ENCODE measurements around the gene SIK2. TPM values are rescaled to one million over a fixed set of nuclear protein-coding genes. Genes with fewer than 3 reads are reported as not detected.

SIK2 gene
- total RNA-seq, 4 donors from 2014 or later = 6.1 to 24.3 (median 9.5) TPM

GRCh38 chr11:111605681-111606080 lies 3.4 kb downstream of the SIK2 start:
- no peak for DNase-seq
- 39 to 49% methylated on average over 4 of the region's 4 CpGs for WGBS, 2 donors
- peaks cover 11 to 48% (median 15%) of the 10 kb centered on the region in 3 donors for H3K4me1 ChIP-seq

GRCh38 chr11:111606986-111607385 lies 4.7 kb downstream of the SIK2 start:
- intact Hi-C loops (cut with DNase I) = no loop called here
- no peaks in the 10 kb centered on the region for H3K27me3 ChIP-seq
- TF ChIP-seq CTCF (IDR thresholded peaks at IDR 0.05) = no peak
- TF ChIP-seq POLR2A (IDR thresholded peaks at IDR 0.05) = no peak
- H3K36me3 ChIP-seq = no peaks in the 10 kb centered on the region
- peaks cover 11 to 45% (median 16%) of the 10 kb centered on the region in 3 donors for H3K4me1 ChIP-seq
- H3K27ac ChIP-seq = no peak overlapping the region
- no peak for DNase-seq
- H3K4me3 ChIP-seq = no peak overlapping the region
- H3K9me3 ChIP-seq = no peaks in the 10 kb centered on the region

More at GRCh38 chr11:111605681-111606080, 3.4 kb downstream of the SIK2 start:
- TF ChIP-seq CTCF (IDR thresholded peaks at IDR 0.05) (no peak), POLR2A (IDR thresholded peaks at IDR 0.05) (no peak)
- intact Hi-C loops (cut with DNase I) = no loop called here
- H3K27me3 ChIP-seq = no peaks in the 10 kb centered on the region
- no peaks in the 10 kb centered on the region for H3K36me3 ChIP-seq
- H3K27ac ChIP-seq = no peak overlapping the region
- H3K4me3 ChIP-seq = no peak overlapping the region
- H3K9me3 ChIP-seq = no peaks in the 10 kb centered on the region

- Histone ChIP-seq H3K27ac (no peak overlapping the region), H3K4me1 (peaks cover 14 to 52% (median 16%) of the 10 kb centered on the region in 3 donors), H3K27me3 (no peaks in the 10 kb centered on the region), H3K9me3 (no peaks in the 10 kb centered on the region), H3K36me3 (no peaks in the 10 kb centered on the region), H3K4me3 (no peak overlapping the region)
- no peak for DNase-seq
- intact Hi-C loops (cut with DNase I) = no loop called here
- TF ChIP-seq POLR2A (IDR thresholded peaks at IDR 0.05) (no peak), CTCF (IDR thresholded peaks at IDR 0.05) (no peak)
- WGBS, 2 donors = 91 to 92% methylated on average over 3 of the region's 3 CpGs
These were observed 5.5 kb downstream of the SIK2 start for GRCh38 chr11:111607751-111608150.

GRCh38 chr11:111612224-111612623 lies 10.0 kb downstream of the SIK2 start:
- Histone ChIP-seq H3K4me1 (peaks cover 3 to 14% (median 6%) of the 10 kb centered on the region in 3 donors), H3K27me3 (no peaks in the 10 kb centered on the region), H3K27ac (peak overlapping the region in 1 of 4 donors; percentile 40), H3K36me3 (peaks cover 0 to 12% (median 0%) of the 10 kb centered on the region in 3 donors), H3K9me3 (no peaks in the 10 kb centered on the region), H3K4me3 (no peak overlapping the region)
- DNase-seq = no peak
- intact Hi-C loops (cut with DNase I) = no loop called here
- TF ChIP-seq POLR2A (IDR thresholded peaks at IDR 0.05) (no peak), CTCF (IDR thresholded peaks at IDR 0.05) (no peak)
- WGBS, 2 donors = 53 to 73% methylated on average over 1 of the region's 1 CpG

- no peak overlapping the region for H3K27ac ChIP-seq
- H3K4me3 ChIP-seq = no peak overlapping the region
- DNase-seq = no peak
- intact Hi-C loops (cut with DNase I) = no loop called here
- WGBS, 2 donors = 85 to 94% methylated on average over 4 of the region's 4 CpGs
- peaks cover 0 to 59% (median 0%) of the 10 kb centered on the region in 3 donors for H3K36me3 ChIP-seq
- H3K9me3 ChIP-seq = no peaks in the 10 kb centered on the region
- peaks cover 0 to 4% (median under 1%) of the 10 kb centered on the region in 3 donors for H3K4me1 ChIP-seq
- TF ChIP-seq POLR2A (IDR thresholded peaks at IDR 0.05) (no peak), CTCF (IDR thresholded peaks at IDR 0.05) (no peak)
- no peaks in the 10 kb centered on the region for H3K27me3 ChIP-seq
These were observed 15.0 kb downstream of the SIK2 start for GRCh38 chr11:111617286-111617685.

All from esophagus squamous epithelium (tissue), 5 donors.